Measurements from ENCODE around the gene NEDD9. TPM values are rescaled to one million over a fixed set of nuclear protein-coding genes. Genes with fewer than 3 reads are reported as not detected.

Gene NEDD9
- total and polyA plus RNA-seq, 2 of the 13 experiments (the other 11 are each of a cell fraction or from before 2014, with no cell fraction given): 27.1 to 389 TPM

GRCh38 chr6:11202513-11203305 lies 29.8 kb downstream of the NEDD9 start (continued):
- no peak for TF ChIP-seq ZNF646 (CRISPR knock-in tag; IDR thresholded peaks at IDR 0.05)
- TF ChIP-seq ZNF441 (CRISPR knock-in tag; IDR thresholded peaks at IDR 0.05; ENCODE audit: borderline replicate concordance): no peak
- TF ChIP-seq, protein P1, sequence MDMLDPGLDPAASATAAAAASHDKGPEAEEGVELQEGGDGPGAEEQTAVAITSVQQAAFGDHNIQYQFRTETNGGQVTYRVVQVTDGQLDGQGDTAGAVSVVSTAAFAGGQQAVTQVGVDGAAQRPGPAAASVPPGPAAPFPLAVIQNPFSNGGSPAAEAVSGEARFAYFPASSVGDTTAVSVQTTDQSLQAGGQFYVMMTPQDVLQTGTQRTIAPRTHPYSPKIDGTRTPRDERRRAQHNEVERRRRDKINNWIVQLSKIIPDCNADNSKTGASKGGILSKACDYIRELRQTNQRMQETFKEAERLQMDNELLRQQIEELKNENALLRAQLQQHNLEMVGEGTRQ (IDR thresholded peaks at IDR 0.05; ENCODE audit: low read depth, low read length): no peak
- TF ChIP-seq, protein P1 (CRISPR knock-in tag; IDR thresholded peaks at IDR 0.05; ENCODE audit: borderline replicate concordance): no peak
- no peak for TF ChIP-seq TEAD2 (CRISPR knock-in tag; IDR thresholded peaks at IDR 0.05)
- TF ChIP-seq, protein P2, sequence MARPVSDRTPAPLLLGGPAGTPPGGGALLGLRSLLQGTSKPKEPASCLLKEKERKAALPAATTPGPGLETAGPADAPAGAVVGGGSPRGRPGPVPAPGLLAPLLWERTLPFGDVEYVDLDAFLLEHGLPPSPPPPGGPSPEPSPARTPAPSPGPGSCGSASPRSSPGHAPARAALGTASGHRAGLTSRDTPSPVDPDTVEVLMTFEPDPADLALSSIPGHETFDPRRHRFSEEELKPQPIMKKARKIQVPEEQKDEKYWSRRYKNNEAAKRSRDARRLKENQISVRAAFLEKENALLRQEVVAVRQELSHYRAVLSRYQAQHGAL (CRISPR knock-in tag; IDR thresholded peaks at IDR 0.05; ENCODE audit: not compliant biosample characterization): no peak
- TF ChIP-seq ZNF891 (CRISPR knock-in tag; IDR thresholded peaks at IDR 0.05): no peak
- peak; percentile 39; the same call in 1 of the 2 replicates for TF ChIP-seq BHLHE40 (IDR thresholded peaks at IDR 0.05; ENCODE audit: low read length)
- TF ChIP-seq ZNF619 (CRISPR knock-in tag; IDR thresholded peaks at IDR 0.05): no peak
- TF ChIP-seq PHB2 (IDR thresholded peaks at IDR 0.05; ENCODE audit: partially characterized antibody): no peak
- TF ChIP-seq, protein P3, sequence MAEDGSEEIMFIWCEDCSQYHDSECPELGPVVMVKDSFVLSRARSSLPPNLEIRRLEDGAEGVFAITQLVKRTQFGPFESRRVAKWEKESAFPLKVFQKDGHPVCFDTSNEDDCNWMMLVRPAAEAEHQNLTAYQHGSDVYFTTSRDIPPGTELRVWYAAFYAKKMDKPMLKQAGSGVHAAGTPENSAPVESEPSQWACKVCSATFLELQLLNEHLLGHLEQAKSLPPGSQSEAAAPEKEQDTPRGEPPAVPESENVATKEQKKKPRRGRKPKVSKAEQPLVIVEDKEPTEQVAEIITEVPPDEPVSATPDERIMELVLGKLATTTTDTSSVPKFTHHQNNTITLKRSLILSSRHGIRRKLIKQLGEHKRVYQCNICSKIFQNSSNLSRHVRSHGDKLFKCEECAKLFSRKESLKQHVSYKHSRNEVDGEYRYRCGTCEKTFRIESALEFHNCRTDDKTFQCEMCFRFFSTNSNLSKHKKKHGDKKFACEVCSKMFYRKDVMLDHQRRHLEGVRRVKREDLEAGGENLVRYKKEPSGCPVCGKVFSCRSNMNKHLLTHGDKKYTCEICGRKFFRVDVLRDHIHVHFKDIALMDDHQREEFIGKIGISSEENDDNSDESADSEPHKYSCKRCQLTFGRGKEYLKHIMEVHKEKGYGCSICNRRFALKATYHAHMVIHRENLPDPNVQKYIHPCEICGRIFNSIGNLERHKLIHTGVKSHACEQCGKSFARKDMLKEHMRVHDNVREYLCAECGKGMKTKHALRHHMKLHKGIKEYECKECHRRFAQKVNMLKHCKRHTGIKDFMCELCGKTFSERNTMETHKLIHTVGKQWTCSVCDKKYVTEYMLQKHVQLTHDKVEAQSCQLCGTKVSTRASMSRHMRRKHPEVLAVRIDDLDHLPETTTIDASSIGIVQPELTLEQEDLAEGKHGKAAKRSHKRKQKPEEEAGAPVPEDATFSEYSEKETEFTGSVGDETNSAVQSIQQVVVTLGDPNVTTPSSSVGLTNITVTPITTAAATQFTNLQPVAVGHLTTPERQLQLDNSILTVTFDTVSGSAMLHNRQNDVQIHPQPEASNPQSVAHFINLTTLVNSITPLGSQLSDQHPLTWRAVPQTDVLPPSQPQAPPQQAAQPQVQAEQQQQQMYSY (CRISPR knock-in tag; IDR thresholded peaks at IDR 0.05): no peak
- peak; percentile 63; the same call in 1 of the 2 replicates for TF ChIP-seq ATF5 (CRISPR knock-in tag; IDR thresholded peaks at IDR 0.05; ENCODE audit: low read depth)
- TF ChIP-seq PCBP1 (IDR thresholded peaks at IDR 0.05; ENCODE audit: borderline replicate concordance, low read depth, low read length): no peak

All from HepG2 (cell line).